HepG2 (cell line): Measurements from ENCODE around the gene GNG5. TPM values are rescaled to one million over a fixed set of nuclear protein-coding genes. Genes with fewer than 3 reads are reported as not detected.

Experiments used
- ATAC-seq: fragments of 200-7000 bp; cut with Tn5 transposase; 3 replicates; pipeline ENCODE4 v1.9.1; 2020; ENCODE audit warnings: mild to moderate bottlenecking, moderate library complexity
- BruUV-seq: library from RNA; stranded (reverse); fragments of 400-500 nt; replicated peaks from 2 replicates; lab custom pipeline; 2021; lab: Mats Ljungman, UMichigan
- CTCF ChIA-PET: fragments of 300-600 bp; formaldehyde crosslinking; extraction: SDS; loops from one replicate; lab custom pipeline; 2021; ENCODE audit warnings: low total read pairs, inconsistent platforms, low intra/inter-chr PET ratio; lab: Yijun Ruan, JAX
- POLR2A ChIA-PET: fragments of 350-600 bp; sonication (Branson Sonifier 250); formaldehyde crosslinking; loops from one replicate; lab custom pipeline; 2020; ENCODE audit warnings: antibody characterized with exemption, inconsistent platforms; lab: Yijun Ruan, JAX
- DNase-seq: peaks from one replicate; pipeline ENCODE4 v3.0.0-alpha.2; 2015; ENCODE audit warnings: low spot score
- FAIRE-seq: peaks from 3 replicates; lab custom pipeline; 2011; peaks lifted over from hg19 to GRCh38; lab: Jason Lieb, UNC
- H2AFZ ChIP-seq: one replicate; pipeline ENCODE4 v1.6.1; 2011; ENCODE audit warnings: low read length, inconsistent platforms
- H3K27ac ChIP-seq: fragments of 300-600 bp; 3 replicates; pipeline ENCODE4 v1.8.0; 2011; ENCODE audit warnings: mixed run types, mild to moderate bottlenecking, mixed read lengths, low read length, inconsistent platforms; ENCODE audit not compliant: insufficient read depth; ENCODE audit errors: extremely low read length
- H3K27me3 ChIP-seq, 2 experiments: fragments of 200-600 bp in 1 of 2; 2 replicates in 1 of 2; 3 replicates in 1 of 2; pipeline versions ENCODE4 v1.6.0 to v1.8.0; 2011; ENCODE audit warnings: low read length in 2 of 2, mild to moderate bottlenecking in 2 of 2, moderate library complexity in 2 of 2, inconsistent platforms in 1 of 2; ENCODE audit not compliant: insufficient read depth in 2 of 2, control insufficient read depth in 1 of 2
- H3K36me3 ChIP-seq, 2 experiments: fragments of 200-600 bp in 1 of 2; replicated peaks in 1 of 2; 2 replicates in 1 of 2; 3 replicates in 1 of 2; pipeline versions ENCODE4 v1.5.1 to v1.8.0; 2011; ENCODE audit warnings: low read length in 2 of 2, inconsistent platforms in 1 of 2; ENCODE audit not compliant: insufficient read depth in 2 of 2, control insufficient read depth in 1 of 2
- H3K4me1 ChIP-seq: 2 replicates; pipeline ENCODE4 v1.5.1; 2012; ENCODE audit warnings: low read length, inconsistent platforms; ENCODE audit not compliant: insufficient read depth
- H3K4me2 ChIP-seq: 2 replicates; pipeline ENCODE4 v1.6.0; 2011; ENCODE audit warnings: low read depth, low read length, inconsistent platforms
- H3K4me3 ChIP-seq, 3 experiments: fragments of 200-600 bp in 1 of 3; sonication (generic), shearing (Covaris generic) in 1 of 3; replicated peaks in 1 of 3; 2 replicates each; pipeline ENCODE4 v1.5.1; 2011 to 2016; ENCODE audit warnings: low read length in 3 of 3, inconsistent platforms in 2 of 3, low read depth in 2 of 3, mild to moderate bottlenecking in 2 of 3, control low read depth in 1 of 3, mixed read lengths in 1 of 3; ENCODE audit not compliant: insufficient read depth in 1 of 3
- H3K79me2 ChIP-seq: one replicate; pipeline ENCODE4 v1.6.1; 2011; ENCODE audit warnings: low read length, inconsistent platforms; ENCODE audit not compliant: insufficient read depth
- H3K9ac ChIP-seq: 2 replicates; pipeline ENCODE4 v1.6.0; 2011; ENCODE audit warnings: mild to moderate bottlenecking, low read depth, low read length, inconsistent platforms; ENCODE audit not compliant: insufficient read depth
- H3K9me3 ChIP-seq: 2 replicates; pipeline ENCODE4 v1.5.1; 2012; ENCODE audit warnings: mild to moderate bottlenecking, low read length
- H4K20me1 ChIP-seq: 2 replicates; pipeline ENCODE4 v1.6.0; 2011; ENCODE audit warnings: inconsistent platforms, mild to moderate bottlenecking, low read length, moderate library complexity; ENCODE audit not compliant: insufficient read depth
- ATF2 ChIP-seq: sonication (generic); formaldehyde crosslinking; IDR thresholded peaks from 2 replicates; pipeline ENCODE4 v1.4.0; 2020; ENCODE audit warnings: missing genetic modification reagents
- ATF6 ChIP-seq: sonication (generic); formaldehyde crosslinking; conservative IDR thresholded peaks from 2 replicates; pipeline ENCODE4 v1.4.0; 2020; ENCODE audit warnings: missing genetic modification reagents
- ATF7 ChIP-seq, 2 experiments: fragments of 450-650 bp in 1 of 2; sonication (generic) in 1 of 2; formaldehyde crosslinking in 1 of 2; IDR thresholded peaks; 2 replicates each; pipeline versions ENCODE4 v1.4.0 to v1.6.1; 2016 to 2020; ENCODE audit warnings: antibody characterized with exemption in 1 of 2, mild to moderate bottlenecking in 1 of 2, missing genetic modification reagents in 1 of 2
- BCL3 ChIP-seq: sonication (generic); formaldehyde crosslinking; IDR thresholded peaks from 2 replicates; pipeline ENCODE4 v1.5.1; 2020; ENCODE audit warnings: mild to moderate bottlenecking, missing genetic modification reagents, moderate library complexity
- EHMT2 ChIP-seq: fragments of 200-600 bp; sonication (generic); IDR thresholded peaks from 2 replicates; pipeline ENCODE4 v1.7.0; 2017; ENCODE audit warnings: antibody characterized with exemption, low read depth, low read length, borderline replicate concordance
- ISX ChIP-seq: sonication (generic); formaldehyde crosslinking; conservative IDR thresholded peaks from 2 replicates; pipeline ENCODE4 v1.5.0; 2020; ENCODE audit warnings: missing genetic modification reagents
- MTF1 ChIP-seq: sonication (generic); formaldehyde crosslinking; IDR thresholded peaks from 2 replicates; pipeline ENCODE4 v1.5.0; 2020; ENCODE audit warnings: missing genetic modification reagents
- NBN ChIP-seq: fragments of 450-650 bp; conservative IDR thresholded peaks from 2 replicates; pipeline ENCODE4 v1.6.1; 2017
- NR0B2 ChIP-seq: sonication (generic); formaldehyde crosslinking; IDR thresholded peaks from 2 replicates; pipeline ENCODE4 v1.4.0; 2020; ENCODE audit warnings: mild to moderate bottlenecking, missing genetic modification reagents
- SIX1 ChIP-seq: sonication (generic); formaldehyde crosslinking; IDR thresholded peaks from 2 replicates; pipeline ENCODE4 v1.4.0; 2020; ENCODE audit warnings: missing genetic modification reagents, borderline replicate concordance
- SMAD9 ChIP-seq: sonication (generic); formaldehyde crosslinking; IDR thresholded peaks from 2 replicates; pipeline ENCODE4 v1.5.1; 2020; ENCODE audit warnings: mild to moderate bottlenecking, missing genetic modification reagents
- STAT6 ChIP-seq: sonication (generic); formaldehyde crosslinking; IDR thresholded peaks from 2 replicates; pipeline ENCODE4 v1.4.0; 2020; ENCODE audit warnings: missing genetic modification reagents, mild to moderate bottlenecking, borderline replicate concordance
- TBX2 ChIP-seq: sonication (generic); formaldehyde crosslinking; IDR thresholded peaks from 2 replicates; pipeline ENCODE4 v1.5.0; 2020; ENCODE audit warnings: missing genetic modification reagents, mild to moderate bottlenecking, borderline replicate concordance
- ZBTB20 ChIP-seq: sonication (generic); formaldehyde crosslinking; IDR thresholded peaks from 2 replicates; pipeline ENCODE4 v1.8.1; 2023; ENCODE audit warnings: missing genetic modification reagents, low read depth, mild to moderate bottlenecking, borderline replicate concordance
- ZNF264 ChIP-seq: sonication (generic); formaldehyde crosslinking; IDR thresholded peaks from 2 replicates; pipeline ENCODE4 v1.4.0; 2020; ENCODE audit warnings: missing genetic modification reagents
- ZNF354B ChIP-seq: sonication (generic); formaldehyde crosslinking; IDR thresholded peaks from 2 replicates; pipeline ENCODE4 v1.8.0; 2022; ENCODE audit warnings: mild to moderate bottlenecking, missing genetic modification reagents
- ZNF615 ChIP-seq: sonication (generic); formaldehyde crosslinking; IDR thresholded peaks from 2 replicates; pipeline ENCODE4 v1.5.0; 2020; ENCODE audit warnings: mild to moderate bottlenecking, missing genetic modification reagents, borderline replicate concordance
- whole genome bisulfite sequencing: methylation state at CpG from one replicate; pipeline ENCODE4 v1.1.6; 2017; ENCODE audit warnings: low lambda C conversion rate; 5-methylcytosine and 5-hydroxymethylcytosine counted together
- in situ Hi-C: cut with HindIII; loops from 2 replicates; pipeline ENCODE4 v1.10.0; 2017; ENCODE audit warnings: low pct_unique_long_range_greater_than_20kb; ENCODE audit not compliant: extremely low pct_ligation_motif_present
- intact Hi-C: fragments of 100-400 bp; cut with micrococcal nuclease; formaldehyde crosslinking; loops from one replicate; pipeline ENCODE4 v1.10.0; 2022; ENCODE audit not compliant: unreplicated experiment
- polyA plus RNA-seq, 8 experiments: library from polyadenylated mRNA; depleted of rRNA in 3 of 8; stranded (reverse) in 7 of 8; unstranded in 1 of 8; fragments of >200 nt; fragmentation: Illumina TruSeq in 4 of 8; extraction: Trizol in 4 of 8; gene quantifications; 2 replicates each; pipeline versions ENCODE4 v1.2.1 to v1.2.3, GENCODE V29; 2011 to 2016; ENCODE audit warnings: low read depth in 4 of 8, missing spikeins in 1 of 8, mixed read lengths in 1 of 8; ENCODE audit not compliant: insufficient read depth in 1 of 8
- total RNA-seq, 5 experiments: library from RNA; depleted of rRNA; stranded (reverse); fragments of >200 nt; fragmentation: Illumina TruSeq; extraction: Trizol; gene quantifications; 2 replicates each; pipeline ENCODE4 v1.2.3, GENCODE V29; 2016; ENCODE audit warnings: low read depth in 1 of 5

The GNG5 gene
- total and polyA plus RNA-seq, 2 of the 13 experiments (the other 11 are each of a cell fraction or from before 2014, with no cell fraction given), result 103 to 137 TPM

- TF ChIP-seq MTF1 (CRISPR knock-in tag) (no peak), NR0B2 (CRISPR knock-in tag) (no peak), SIX1 (CRISPR knock-in tag) (no peak), TBX2 (no peak), BCL3 (CRISPR knock-in tag) (no peak), EHMT2 (no peak), ZBTB20 (CRISPR knock-in tag) (no peak)
These were observed 18.2 kb upstream of the GNG5 start (continued) for GRCh38 chr1:84524590-84524989.

- intact Hi-C loops, result no loop called here
- Histone ChIP-seq H3K4me3 (no peak overlapping the region), H3K9me3 (no peaks in the 10 kb centered on the region), H3K9ac (no peak overlapping the region), H3K79me2 (peaks cover 3% of the 10 kb centered on the region), H3K4me1 (peaks cover 19% of the 10 kb centered on the region), H2AFZ (no peak overlapping the region), H3K27ac (no peak overlapping the region), H3K4me2 (no peak overlapping the region), H3K36me3 (no peaks in the 10 kb centered on the region), H4K20me1 (no peaks in the 10 kb centered on the region), H3K27me3 (no peaks in the 10 kb centered on the region)
- CTCF ChIA-PET, result no interaction called here
- in situ Hi-C loops, result no loop called here
- POLR2A ChIA-PET, result no interaction called here
- no TSS peak for BruUV-seq
- ATAC-seq (no peak), DNase-seq (no peak), FAIRE-seq (no peak)
- 90% methylated on average over 3 of the region's 3 CpGs for WGBS
- no peak for TF ChIP-seq STAT6 (CRISPR knock-in tag)
- no peak for TF ChIP-seq ISX (CRISPR knock-in tag)
- TF ChIP-seq ATF2 (CRISPR knock-in tag), result no peak
- no peak for TF ChIP-seq ZNF615 (CRISPR knock-in tag)
- TF ChIP-seq ZNF354B (CRISPR knock-in tag), result no peak
- TF ChIP-seq ATF6 (CRISPR knock-in tag), result no peak
- no peak for TF ChIP-seq SMAD9 (CRISPR knock-in tag)
- TF ChIP-seq ZNF264 (CRISPR knock-in tag), result no peak
- no peak for TF ChIP-seq ATF7 (IDR thresholded peaks at IDR 0.05)
- no peak for TF ChIP-seq ATF7 (CRISPR knock-in tag; IDR thresholded peaks at IDR 0.05)
- no peak for TF ChIP-seq NBN
These were observed 4.3 kb upstream of the GNG5 start for GRCh38 chr1:84510668-84511067.
